Measurements from ENCODE around the gene CASS4.

CASS4 gene

DNA sequence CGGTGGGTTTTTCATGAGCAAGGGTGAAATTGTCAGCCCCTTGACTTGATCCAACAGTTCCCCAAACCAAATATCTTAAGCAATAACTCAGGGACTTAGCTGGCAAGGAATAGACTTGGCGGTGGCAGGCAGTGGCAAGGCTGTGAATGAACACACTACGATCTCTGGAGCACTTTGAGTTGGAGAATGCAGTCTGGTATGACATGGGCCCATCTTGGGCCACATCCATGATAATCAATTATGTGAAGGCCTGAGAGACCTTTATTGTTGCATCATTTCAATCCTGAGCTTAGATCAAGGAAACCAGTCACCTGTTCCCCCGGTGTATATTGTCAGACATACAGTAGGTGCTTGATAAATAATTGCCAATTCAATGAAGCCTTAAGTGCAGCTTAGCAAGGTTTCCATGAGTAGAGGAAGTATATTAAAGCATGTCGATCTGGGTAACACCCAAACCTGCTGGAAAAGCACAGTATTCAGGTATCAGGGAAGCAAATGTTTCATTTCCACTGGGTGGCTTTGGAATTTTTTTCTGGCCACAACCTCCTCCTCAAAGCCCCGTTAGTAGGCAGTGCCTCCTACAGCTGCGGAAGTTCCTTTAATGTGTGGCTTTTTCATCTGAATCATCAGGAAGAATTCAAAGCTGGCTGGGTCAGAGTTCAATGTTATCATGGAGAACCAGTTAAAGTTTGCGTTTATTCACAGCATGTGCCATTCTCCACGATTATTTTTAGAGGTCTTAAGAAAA is 10.2 kb downstream of the CASS4 start:
- DNase-seq (ENCODE audit: extremely low read depth in 1 of 2, low read depth in 1 of 2) = no peak

DNA sequence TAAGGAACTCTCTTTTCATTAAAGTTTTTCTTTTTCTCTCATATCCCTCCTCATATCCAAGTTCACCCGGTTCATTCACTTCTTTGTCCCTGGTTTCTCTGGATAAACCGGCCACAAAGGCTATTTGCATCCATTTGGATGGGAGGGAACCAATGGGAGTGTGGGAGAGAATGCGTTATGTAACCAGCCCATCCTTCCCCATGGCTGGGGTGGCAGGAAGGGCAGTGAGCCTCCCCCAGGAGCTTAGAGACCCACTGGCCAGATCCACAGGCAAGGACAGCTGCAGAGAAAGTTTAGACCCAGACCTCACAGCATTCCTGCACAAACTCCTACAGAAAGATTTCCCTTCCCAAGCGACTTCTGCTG is 10.7 kb downstream of the CASS4 start:
- DNase-seq (ENCODE audit: extremely low read depth in 1 of 2, low read depth in 1 of 2) = no peak

DNA sequence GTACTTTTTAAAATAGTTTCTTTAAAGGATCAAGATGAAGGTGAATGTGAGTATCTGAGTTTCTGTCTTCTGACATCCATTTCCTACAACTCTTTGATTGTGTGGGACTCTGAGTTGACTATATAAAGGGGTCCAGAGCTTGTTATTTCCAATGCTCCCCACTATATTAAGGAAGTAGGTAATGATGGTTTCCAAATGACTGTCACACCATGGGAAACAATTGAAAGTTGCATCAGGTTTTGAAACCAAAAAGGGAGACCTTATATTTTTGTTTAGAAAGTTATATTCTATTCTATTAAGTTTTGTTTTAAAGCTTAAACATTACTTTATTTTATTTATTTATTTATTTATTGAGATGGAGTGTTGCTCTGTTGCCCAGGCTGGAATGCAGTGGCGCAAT is 11.2 kb downstream of the CASS4 start:
- no peak for DNase-seq (ENCODE audit: extremely low read depth in 1 of 2, low read depth in 1 of 2)

DNA sequence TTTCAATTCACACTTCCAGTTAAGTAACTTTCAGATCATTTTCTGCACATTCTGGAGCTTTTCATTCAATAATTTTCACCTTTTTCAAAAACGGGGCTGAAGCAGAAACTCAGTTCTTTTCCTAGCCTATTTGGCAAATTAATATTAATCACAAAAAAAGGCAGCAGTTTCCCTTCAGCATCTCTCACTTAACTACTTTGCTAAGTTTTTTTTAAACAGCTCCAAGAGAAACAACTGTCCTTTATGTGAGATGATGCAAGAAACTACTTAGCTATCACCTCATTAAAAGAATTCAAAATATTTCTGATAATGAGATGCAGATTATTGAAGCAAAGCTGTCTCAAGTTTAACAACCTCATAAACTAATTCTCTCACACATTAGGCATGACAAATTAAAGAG is 11.8 kb downstream of the CASS4 start:
- no peak for DNase-seq (ENCODE audit: extremely low read depth in 1 of 2, low read depth in 1 of 2)

DNA sequence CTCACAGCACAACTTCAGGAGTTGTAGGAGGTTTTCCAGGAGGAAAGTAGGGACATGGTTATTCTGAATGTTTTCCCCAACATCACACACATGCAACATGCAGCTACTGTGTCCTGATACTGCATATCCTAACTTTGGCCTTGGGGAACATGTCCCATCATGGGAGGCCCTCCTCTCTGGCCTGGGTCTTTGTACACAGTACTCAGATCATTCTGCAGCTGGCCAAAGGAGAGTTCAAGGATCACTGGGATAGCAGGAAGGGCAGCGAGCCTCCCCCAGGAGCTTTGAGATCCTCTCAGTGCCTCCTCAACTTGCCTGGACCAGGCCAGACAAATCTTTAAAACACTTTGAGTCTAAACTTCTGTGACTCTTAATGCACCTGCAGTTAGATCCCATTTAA is 12.9 kb downstream of the CASS4 start:
- DNase-seq (ENCODE audit: extremely low read depth in 1 of 2, low read depth in 1 of 2) = no peak

DNA sequence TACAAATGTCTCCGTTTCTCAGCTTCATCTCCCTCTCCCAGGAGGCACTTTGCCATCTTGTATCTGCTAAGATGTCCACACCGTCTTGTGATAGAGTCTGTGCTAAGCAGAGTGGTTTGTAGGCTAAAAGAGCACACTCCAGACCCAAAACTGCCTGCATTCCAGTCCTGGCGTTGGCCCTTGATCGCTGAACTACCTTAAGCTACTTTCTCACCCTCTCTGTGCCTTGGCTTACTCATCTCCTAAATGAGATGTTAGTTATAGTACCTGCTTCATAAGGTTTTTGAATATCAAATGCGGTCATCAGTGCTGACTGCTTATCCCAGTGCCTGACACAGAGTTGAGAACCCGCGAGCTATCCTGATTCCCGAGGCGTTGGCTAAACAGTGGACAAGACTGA is 14.0 kb downstream of the CASS4 start:
- no peak for DNase-seq (ENCODE audit: extremely low read depth in 1 of 2, low read depth in 1 of 2)

DNA sequence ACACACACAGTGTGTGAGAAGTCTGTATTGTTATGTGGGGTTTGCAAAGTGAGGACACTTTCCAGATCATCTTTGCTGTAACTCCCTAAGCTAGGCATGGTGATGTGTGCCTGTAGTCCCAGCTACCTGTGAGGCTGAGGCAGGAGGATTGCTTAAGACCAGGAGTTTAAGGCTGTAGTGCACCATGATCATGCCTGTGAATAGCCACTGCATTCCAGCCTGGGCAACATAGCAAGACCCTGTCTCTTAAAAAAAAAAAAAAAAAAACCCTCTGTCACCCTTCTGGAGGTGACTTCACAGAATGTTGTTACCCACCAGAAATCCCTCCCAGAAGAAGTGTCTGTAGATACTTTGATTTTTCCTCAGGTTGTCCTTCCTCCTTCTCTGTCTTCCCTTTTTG is 14.9 kb downstream of the CASS4 start:
- no peak for DNase-seq (ENCODE audit: extremely low read depth in 1 of 2, low read depth in 1 of 2)

DNA sequence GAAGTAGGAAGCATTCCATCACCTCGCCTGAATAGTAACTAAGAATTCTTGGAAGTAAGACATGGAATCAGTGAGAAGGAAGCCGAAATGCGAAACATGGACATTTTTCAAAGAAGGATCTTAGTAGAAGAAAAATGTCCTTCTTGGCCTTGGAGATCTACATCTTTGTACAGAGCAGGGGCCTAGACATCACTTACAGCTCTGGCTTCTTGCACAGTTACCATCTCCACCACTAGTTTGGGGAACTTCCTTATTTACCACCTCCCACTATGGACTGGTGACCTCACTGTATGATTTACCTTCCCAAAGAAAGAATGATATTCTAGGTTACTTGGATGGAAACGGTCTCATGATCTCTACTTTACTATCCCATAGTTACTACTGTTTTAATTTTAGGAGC is 15.7 kb downstream of the CASS4 start:
- DNase-seq (ENCODE audit: extremely low read depth in 1 of 2, low read depth in 1 of 2) = no peak

DNA sequence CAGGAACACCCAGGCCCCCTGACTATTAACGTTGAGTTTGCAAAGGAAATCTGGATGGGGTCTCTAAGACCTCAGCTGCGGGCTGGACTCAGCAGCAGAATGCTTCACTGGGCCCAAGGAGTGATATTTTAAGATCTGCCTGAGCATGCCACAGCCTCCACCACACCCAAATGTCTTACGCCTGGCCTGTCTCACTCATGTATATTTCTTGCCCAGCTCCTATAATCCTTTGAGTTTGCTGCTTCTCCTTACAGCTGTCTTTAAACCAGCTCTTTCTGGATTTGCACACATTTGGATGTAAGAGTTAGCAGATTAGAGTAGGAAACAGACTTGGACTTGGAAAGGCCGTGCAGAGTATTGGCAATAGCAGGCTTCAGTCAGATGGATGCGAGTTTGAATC is 16.4 kb downstream of the CASS4 start:
- no peak for DNase-seq (ENCODE audit: extremely low read depth in 1 of 2, low read depth in 1 of 2)

DNA sequence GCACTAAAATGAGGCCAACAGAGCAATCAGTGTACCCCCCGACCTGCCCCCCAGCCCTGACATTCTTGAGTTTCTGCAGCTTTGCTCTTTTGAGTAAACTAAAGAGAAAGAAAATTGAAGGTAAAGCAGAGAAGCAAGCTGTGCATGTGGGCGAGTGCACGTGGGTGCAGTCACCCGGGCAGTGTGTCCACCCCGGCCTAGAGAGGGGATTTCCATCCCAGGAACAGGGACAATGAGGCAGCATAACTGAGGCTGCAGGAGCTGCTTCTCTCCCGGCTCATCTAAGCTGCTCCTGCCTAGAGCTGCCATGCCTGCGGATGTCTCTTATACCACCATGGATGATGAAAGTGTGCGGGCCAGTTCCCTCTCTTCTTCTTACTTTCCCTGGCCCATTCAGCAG is 16.8 kb downstream of the CASS4 start:
- DNase-seq (ENCODE audit: extremely low read depth in 1 of 2, low read depth in 1 of 2) = no peak

DNA sequence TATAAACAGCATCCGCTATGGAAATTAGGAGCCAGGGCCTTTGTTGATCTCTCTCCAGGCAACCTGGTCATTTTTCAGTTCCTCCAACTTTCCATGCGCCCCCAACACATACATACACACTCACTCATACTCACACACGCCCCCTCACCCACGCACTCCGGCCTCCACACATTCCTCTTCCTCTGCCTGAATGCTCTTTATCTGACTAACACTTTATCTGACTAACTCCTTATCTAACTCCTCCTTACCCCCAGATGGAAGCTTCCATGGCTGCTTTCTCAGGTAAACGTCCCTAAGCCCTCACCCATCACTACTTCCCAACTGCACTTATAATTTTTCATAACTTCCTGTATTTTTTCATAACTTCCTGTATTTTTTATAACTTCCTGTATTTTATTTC is 17.4 kb downstream of the CASS4 start:
- DNase-seq (ENCODE audit: extremely low read depth in 1 of 2, low read depth in 1 of 2) = no peak

DNA sequence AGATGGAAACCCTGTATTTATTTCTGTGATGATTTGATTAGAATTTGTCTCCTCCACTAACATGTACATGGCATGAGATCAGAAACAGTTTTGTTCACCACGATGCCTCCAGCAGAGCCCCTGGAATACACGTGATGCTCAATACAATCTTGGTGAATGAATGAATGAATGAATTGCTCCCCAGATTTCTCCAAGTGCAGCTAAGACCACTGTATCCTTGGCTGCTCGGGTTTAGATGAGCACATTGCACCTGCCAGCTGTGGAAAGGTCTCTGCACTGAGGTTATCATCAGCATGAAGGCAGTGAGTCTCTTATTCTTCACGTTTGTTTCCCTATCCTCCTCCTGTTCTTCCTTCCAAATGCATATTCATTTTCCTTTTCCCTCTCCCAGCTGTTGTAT is 17.9 kb downstream of the CASS4 start:
- DNase-seq (ENCODE audit: extremely low read depth in 1 of 2, low read depth in 1 of 2) = no peak

DNA sequence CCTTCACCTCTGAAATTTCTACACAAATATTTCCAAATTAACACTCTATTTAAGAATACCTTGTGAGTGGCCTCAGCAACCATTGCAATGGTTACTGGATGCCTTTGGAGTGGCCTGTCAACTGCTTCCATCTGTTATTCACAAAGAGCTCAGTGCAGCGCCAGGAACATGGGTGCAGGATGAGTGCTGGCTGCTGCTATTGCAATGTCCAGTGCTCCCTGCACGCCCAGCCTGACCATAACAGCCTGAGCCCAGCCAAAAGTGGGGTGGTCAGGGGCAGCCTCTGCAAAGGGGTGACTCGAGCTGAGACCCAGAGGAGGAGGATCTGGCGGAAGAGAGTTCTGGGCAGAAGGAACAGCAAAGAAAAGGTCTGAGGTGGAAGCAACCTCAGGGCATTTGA is 18.4 kb downstream of the CASS4 start:
- DNase-seq (ENCODE audit: extremely low read depth in 1 of 2, low read depth in 1 of 2) = no peak

DNA sequence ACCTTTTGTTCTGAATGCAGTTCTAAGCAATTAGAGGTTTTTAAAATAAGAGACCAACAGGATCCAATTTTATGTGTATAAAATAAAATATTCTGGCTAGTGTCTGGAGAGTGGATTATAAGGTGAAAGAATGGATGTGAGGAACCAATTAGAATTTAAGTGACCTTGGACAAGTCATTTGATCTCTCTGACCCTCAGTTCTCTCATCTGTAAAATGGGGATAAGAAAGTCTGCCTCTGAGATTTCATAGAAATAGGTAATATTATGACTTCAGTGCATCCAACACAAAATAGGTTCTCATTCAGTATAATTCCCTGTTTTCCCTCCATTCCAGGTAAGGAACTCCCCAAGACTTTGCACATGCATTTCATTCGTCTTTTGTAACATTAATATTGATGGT is 18.9 kb downstream of the CASS4 start:
- no peak for DNase-seq (ENCODE audit: extremely low read depth in 1 of 2, low read depth in 1 of 2)

DNA sequence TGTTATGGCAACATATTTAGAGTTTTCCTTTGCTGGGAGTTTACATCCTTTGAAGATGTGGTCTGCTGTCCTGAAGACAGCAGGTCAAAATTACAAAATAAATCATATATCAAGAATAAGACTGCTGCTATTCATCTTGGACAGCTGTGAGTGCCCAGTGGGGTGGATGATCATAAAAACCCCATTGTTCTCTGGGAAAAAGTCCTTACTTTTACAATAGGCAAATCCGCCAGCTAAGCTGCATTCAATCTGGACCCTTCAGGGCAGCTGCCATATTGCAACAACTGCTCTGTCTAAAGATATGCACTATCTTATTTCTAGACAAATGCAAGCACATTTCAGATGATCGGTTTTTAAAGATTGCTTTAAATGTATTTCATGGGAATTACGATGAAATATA is 19.4 kb downstream of the CASS4 start:
- DNase-seq (ENCODE audit: extremely low read depth in 1 of 2, low read depth in 1 of 2) = no peak

DNA sequence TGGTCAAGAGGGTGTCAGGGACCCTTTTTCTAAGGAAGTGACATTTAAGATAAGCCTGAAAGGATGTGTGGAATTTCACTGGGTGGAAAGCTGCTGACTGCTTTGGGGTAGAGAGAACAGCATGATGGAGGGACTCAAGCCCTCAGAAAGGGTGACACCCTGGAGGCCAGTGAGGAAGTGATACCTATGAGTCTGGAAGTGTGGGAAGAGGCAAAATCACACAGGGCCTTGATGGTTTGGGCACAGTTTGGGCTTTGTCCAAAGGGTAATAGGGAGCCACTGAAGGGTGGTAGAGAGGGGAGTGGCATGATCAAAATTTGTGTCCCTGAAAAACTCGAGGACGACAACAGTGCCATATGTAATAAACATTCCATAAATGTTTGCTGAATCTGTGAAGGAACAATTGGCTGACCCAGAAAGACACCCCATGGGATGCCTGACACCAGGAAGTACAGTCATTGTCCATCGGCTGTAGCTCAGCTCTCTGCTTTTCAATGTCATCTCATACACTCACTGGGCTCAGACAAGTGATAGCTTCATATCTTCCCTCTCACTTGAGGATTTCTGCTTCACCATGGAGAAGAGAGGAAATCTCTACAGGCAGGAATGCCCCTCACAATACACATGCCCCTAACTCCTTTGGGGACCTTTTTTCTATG is 21.3 kb downstream of the CASS4 start:
- DNase-seq (ENCODE audit: extremely low read depth in 1 of 2, low read depth in 1 of 2) = no peak

DNA sequence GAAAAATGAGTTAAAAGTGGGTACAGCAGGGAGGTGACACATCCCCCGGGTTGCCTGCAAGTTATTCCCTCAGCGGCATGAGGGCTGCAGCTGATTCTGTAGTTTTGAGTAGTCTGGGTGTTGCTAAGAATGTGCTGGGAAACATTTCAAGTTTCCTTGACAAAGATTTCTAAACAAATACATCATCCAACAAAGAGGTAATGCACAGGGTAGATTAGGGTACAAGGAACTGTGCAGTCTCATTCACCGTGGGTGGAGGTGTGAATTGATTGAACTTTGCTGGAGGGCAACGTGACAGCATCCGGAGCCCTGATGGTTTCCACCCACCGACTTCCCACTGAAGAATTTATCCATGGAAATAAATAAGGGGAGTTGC is 21.8 kb downstream of the CASS4 start:
- no peak for DNase-seq (ENCODE audit: extremely low read depth in 1 of 2, low read depth in 1 of 2)

DNA sequence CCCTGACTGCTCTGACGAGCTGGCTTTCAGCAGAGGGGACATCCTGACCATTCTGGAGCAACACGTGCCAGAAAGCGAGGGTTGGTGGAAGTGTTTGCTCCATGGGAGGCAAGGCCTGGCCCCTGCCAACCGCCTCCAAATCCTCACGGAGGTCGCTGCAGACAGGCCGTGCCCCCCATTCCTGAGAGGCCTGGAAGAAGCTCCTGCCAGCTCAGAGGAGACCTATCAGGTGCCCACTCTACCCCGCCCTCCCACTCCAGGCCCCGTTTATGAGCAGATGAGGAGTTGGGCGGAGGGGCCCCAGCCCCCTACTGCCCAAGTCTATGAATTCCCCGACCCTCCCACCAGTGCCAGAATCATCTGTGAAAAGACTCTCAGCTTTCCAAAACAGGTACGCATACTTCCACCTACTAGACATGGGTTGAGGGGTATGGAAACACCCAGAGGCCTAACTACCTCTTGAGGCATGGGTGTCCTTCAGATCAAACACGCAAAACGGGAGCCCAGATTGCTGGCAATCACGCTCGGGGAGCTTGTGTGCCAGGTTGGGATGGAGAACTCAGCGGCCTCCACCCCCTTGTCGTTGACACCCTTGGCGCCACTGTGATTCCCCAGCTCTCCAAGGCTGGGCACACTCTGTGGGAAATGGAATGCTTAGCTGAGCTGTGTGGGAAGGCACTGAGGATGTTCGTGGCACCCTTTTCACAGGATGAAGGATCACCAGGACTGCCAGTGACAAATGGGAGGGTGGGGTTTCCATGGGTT is 25.3 kb downstream of the CASS4 start:
- no peak for DNase-seq (ENCODE audit: extremely low read depth in 1 of 2, low read depth in 1 of 2)

DNA sequence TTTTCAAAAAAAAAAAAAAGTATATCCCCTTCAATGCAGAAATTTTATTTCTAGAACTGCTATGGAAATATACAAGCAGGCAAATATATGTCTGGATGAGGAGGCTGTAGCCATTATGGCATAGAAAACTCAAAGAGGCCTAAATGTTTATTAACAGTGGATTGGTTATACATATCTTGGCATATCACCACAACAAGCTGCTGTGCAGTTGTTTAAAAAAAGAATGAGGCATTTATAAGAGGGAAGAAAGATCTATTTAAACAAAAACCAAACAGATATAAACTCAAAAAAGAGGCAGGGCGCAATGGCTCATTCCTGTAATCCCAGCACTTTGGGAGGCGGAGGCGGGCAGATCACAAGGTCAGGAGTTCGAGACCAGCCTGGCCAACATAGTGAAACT is 26.2 kb downstream of the CASS4 start:
- DNase-seq (ENCODE audit: extremely low read depth in 1 of 2, low read depth in 1 of 2) = no peak

DNA sequence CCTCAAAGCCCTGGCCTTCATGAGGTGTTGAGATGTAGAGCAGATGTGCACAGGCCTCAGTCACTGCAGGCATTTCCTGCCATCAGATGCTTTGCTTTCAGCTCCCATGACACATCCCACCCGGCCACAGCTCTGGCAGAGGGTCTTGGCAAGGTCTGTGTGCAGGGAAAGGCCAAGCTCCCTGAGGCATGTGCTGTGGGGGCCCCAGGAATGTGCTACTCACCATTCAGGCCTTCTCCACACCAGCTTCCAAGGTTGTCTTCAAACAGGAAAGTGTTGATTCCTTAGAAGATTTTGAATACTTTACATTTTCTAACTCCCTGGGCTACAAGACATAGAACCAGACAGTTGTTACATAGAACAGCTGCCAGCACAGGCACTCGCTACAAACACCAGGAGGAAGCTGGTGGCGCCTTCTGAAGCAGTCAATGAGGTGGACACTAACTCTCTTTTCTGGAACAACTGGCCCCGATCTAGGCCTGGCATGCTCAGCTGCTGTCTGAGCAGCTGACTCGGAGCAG is 27.8 kb downstream of the CASS4 start:
- no peak for DNase-seq (ENCODE audit: extremely low read depth in 1 of 2, low read depth in 1 of 2)

DNA sequence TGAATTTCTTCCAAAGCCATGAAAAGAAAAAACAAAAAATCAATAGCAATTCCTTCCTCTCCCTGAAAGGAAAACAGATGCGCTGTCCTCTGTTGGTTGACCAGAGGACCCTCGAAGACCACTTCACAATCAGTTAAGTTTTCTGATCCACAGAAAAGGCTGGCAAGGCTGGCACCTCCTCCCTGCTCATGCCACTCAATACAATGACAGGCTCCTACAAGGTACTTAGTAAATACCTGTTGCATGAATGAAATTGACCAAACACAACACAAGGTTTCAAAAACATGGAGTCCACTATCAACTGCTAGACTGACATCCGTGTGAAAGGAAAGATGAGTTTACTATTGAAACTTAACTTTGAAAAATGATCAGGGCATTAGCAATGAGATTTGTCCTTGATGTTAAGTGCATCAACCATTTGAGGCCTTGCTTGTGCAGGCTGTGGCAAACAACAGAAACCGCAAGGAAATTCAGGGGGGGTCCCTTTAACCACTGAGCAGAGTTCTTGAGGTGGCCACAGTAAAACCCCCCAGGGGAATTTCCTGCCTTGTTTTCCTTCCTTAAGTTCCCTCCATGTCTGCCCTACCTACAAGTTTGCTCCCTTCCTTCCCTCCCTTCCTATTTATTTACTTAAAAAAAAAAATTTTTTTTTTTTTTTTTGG is 28.4 kb downstream of the CASS4 start:
- DNase-seq (ENCODE audit: extremely low read depth in 1 of 2, low read depth in 1 of 2) = peak in 1 of 2 donors; percentile 28

Measured in activated CD8-positive, alpha-beta memory T cell treated with anti-CD3 and anti-CD28 coated beads for 1 hour (primary cell).